Measurements from ENCODE around the gene GTPBP3. TPM values are rescaled to one million over a fixed set of nuclear protein-coding genes. Genes with fewer than 3 reads are reported as not detected.

The GTPBP3 gene
- total and polyA plus RNA-seq, 5 experiments from 2014 or later, result 6.6 to 55.6 (median 13.6) TPM

GRCh38 chr19:17302391-17303166, 34.8 kb upstream of the GTPBP3 start:
- Mint-ChIP-seq H3K4me3 (peak overlapping the region; percentile 73 to 85 (median 80)), H3K9me3 (no peaks in the 10 kb centered on the region), H3K27me3 (no peaks in the 10 kb centered on the region), H3K27ac (peak overlapping the region in 9 of 10 donors; percentile 15 to 84 (median 50)), H3K4me1 (peaks cover 15 to 50% (median 37%) of the 10 kb centered on the region in 4 donors), H3K36me3 (peaks cover 0 to 10% (median 8%) of the 10 kb centered on the region in 3 donors)
- POLR2A ChIA-PET, result interaction anchor here (0.9 to 2.2 kb wide), 9 partner anchors 9 to 557 kb away, joined by 3 to 12 read pairs (median 4); partner anchors contain the start of genes ANKLE1, ANO8 and RPL18A
- ATAC-seq (peak in 1 of 2 donors; percentile 1), DNase-seq (peak in 6 of 10 donors; percentile 31 to 73 (median 50))

- Mint-ChIP-seq H3K36me3 (peaks cover 0 to 8% (median 5%) of the 10 kb centered on the region in 3 donors), H3K27me3 (no peaks in the 10 kb centered on the region), H3K4me3 (peak within 1 kb of the TSS; percentile 73 to 86 (median 81)), H3K4me1 (peaks cover 19 to 56% (median 42%) of the 10 kb centered on the region in 4 donors), H3K9me3 (no peaks in the 10 kb centered on the region), H3K27ac (peak within 1 kb of the TSS; percentile 31 to 88 (median 71))
- POLR2A ChIA-PET, result interaction anchor here (0.5 to 2.2 kb wide), 11 partner anchors 10 to 800 kb away, joined by 3 to 12 read pairs (median 4); partner anchors contain the start of genes ANO8 and RPL18A
- peak; percentile 76 to 81 for ATAC-seq
- peak; percentile 90 to 97 (median 92) for DNase-seq
Measured at GRCh38 chr19:17303167-17303939, 34.0 kb upstream of the GTPBP3 start, which contains the start of gene ABHD8. Gene ABHD8 (minus strand): TSS chr19:17303425. CDS start chr19:17301616, 1,809 bp downstream.

DNA sequence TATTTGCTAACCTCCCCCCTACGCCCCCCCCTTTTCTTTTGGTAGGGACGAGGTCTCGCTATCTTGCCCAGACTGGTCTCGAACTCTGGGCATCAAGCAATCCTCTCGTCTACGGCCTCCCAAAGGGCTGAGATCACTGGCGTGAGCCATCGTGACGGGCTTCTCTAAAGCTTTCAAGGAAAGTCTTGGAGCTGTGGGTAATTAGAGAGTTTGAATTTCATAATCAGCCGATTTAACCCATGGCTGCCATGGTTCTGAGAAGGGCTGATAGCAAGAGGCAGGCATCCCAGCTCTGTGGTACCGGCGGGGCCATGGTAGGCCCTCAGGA, 33.4 kb upstream of the GTPBP3 start:
- Mint-ChIP-seq H3K27ac (peak overlapping the region in 6 of 10 donors; percentile 59 to 88 (median 78)), H3K4me1 (peaks cover 19 to 57% (median 43%) of the 10 kb centered on the region in 4 donors), H3K4me3 (peak overlapping the region; percentile 58 to 86 (median 80)), H3K9me3 (no peaks in the 10 kb centered on the region), H3K36me3 (peaks cover 0 to 5% (median under 1%) of the 10 kb centered on the region in 3 donors), H3K27me3 (no peaks in the 10 kb centered on the region)
- ATAC-seq, result no peak
- POLR2A ChIA-PET, result interaction anchor here (0.5 to 2.8 kb wide), 13 partner anchors 11 to 800 kb away, joined by 3 to 16 read pairs (median 4); partner anchors contain the start of genes ANO8, BABAM1 and RPL18A
- DNase-seq, result no peak

GRCh38 chr19:17304386-17305215, 32.8 kb upstream of the GTPBP3 start:
- ATAC-seq, result no peak
- Mint-ChIP-seq H3K27ac (peak overlapping the region; percentile 41 to 96 (median 89)), H3K9me3 (no peaks in the 10 kb centered on the region), H3K4me3 (peak overlapping the region; percentile 64 to 94 (median 90)), H3K4me1 (peaks cover 23 to 63% (median 49%) of the 10 kb centered on the region in 4 donors), H3K36me3 (peaks cover 0 to 4% (median 0%) of the 10 kb centered on the region in 3 donors), H3K27me3 (no peaks in the 10 kb centered on the region)
- POLR2A ChIA-PET, result interaction anchor here (0.7 to 2.8 kb wide), 20 partner anchors 10 to 793 kb away, joined by 3 to 16 read pairs (median 4); partner anchors contain the start of genes ANO8, BABAM1, MVB12A and USE1
- no peak for DNase-seq

DNA sequence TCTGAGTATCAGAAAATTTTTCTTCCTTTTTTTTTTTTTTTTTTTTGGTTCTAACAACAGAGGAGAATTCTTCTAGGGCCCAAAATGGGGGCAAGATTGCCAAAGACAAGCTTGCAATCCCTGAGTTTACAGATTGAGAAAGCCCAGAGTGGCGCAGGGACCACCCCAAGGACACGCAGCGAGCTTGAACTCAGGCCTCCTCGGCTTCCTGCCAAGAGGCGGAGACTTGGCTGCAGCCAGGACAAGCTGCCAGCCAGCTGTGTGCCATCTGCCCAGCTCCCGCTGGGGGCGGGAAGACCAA, 32.2 kb upstream of the GTPBP3 start:
- peaks cover 25 to 64% (median 53%) of the 10 kb centered on the region in 4 donors for H3K4me1 Mint-ChIP-seq
- H3K27ac Mint-ChIP-seq, result peak overlapping the region; percentile 41 to 96 (median 92)

GRCh38 chr19:17305517-17306284, 31.7 kb upstream of the GTPBP3 start, which contains the start of gene MRPL34:
Gene MRPL34 (plus strand): TSS chr19:17305872. CDS start chr19:17305893, 21 bp downstream.
- peaks cover 29 to 64% (median 59%) of the 10 kb centered on the region in 4 donors for H3K4me1 Mint-ChIP-seq
- POLR2A ChIA-PET, result interaction anchor here (0.7 to 2.8 kb wide), 20 partner anchors 10 to 792 kb away, joined by 3 to 16 read pairs (median 4); partner anchors contain the start of genes ANO8, BABAM1, MVB12A and USE1

More for the DNA sequence above, 32.2 kb upstream of the GTPBP3 start:
- H3K27me3 Mint-ChIP-seq, result no peaks in the 10 kb centered on the region
- POLR2A ChIA-PET, result interaction anchor here (0.7 to 2.8 kb wide), 16 partner anchors 10 to 792 kb away, joined by 3 to 16 read pairs (median 5); partner anchors contain the start of genes ANO8, BABAM1, MVB12A and USE1
- H3K36me3 Mint-ChIP-seq, result no peaks in the 10 kb centered on the region
- H3K9me3 Mint-ChIP-seq, result no peaks in the 10 kb centered on the region
- ATAC-seq (no peak), DNase-seq (no peak)
- peak overlapping the region; percentile 82 to 94 (median 91) for H3K4me3 Mint-ChIP-seq

DNA sequence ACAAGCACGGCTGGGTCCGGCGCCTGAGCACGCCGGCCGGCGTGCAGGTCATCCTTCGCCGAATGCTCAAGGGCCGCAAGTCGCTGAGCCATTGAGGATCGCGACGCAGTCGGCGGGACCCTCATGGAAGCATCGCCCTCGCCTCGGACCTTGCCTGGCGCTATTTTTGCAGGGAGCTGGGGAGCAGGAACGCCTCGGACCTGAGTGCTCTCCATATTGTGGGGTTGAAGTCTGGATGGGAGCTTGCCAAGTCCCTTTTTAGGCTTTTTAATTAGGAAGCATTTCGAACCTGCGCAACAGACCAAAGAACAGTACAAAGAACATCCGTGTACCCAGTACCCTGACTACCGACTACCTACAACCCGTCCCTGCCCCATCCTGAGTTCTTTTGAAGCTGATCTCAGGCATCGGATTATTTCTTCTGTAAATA, 31.1 kb upstream of the GTPBP3 start:
- Mint-ChIP-seq H3K36me3 (peaks cover 0 to 1% (median 0%) of the 10 kb centered on the region in 3 donors), H3K4me3 (peak overlapping the region; percentile 82 to 94 (median 91)), H3K9me3 (no peaks in the 10 kb centered on the region), H3K27me3 (no peaks in the 10 kb centered on the region), H3K27ac (peak overlapping the region in 9 of 10 donors; percentile 69 to 94 (median 93)), H3K4me1 (peaks cover 30 to 67% (median 63%) of the 10 kb centered on the region in 4 donors)
- DNase-seq (no peak), ATAC-seq (no peak)
- POLR2A ChIA-PET, result interaction anchor here (0.7 to 2.8 kb wide), 9 partner anchors 9 to 1857 kb away, joined by 4 to 10 read pairs (median 4); partner anchors contain the start of gene BABAM1

More at GRCh38 chr19:17305517-17306284, 31.7 kb upstream of the GTPBP3 start, which contains the start of gene MRPL34:
- Mint-ChIP-seq H3K9me3 (no peaks in the 10 kb centered on the region), H3K4me3 (peak within 1 kb of the TSS; percentile 82 to 94 (median 91)), H3K27ac (peak within 1 kb of the TSS; percentile 41 to 96 (median 93)), H3K36me3 (no peaks in the 10 kb centered on the region), H3K27me3 (no peaks in the 10 kb centered on the region)
- DNase-seq, result peak; percentile 84 to 98 (median 93)
- peak; percentile 59 to 63 for ATAC-seq

DNA sequence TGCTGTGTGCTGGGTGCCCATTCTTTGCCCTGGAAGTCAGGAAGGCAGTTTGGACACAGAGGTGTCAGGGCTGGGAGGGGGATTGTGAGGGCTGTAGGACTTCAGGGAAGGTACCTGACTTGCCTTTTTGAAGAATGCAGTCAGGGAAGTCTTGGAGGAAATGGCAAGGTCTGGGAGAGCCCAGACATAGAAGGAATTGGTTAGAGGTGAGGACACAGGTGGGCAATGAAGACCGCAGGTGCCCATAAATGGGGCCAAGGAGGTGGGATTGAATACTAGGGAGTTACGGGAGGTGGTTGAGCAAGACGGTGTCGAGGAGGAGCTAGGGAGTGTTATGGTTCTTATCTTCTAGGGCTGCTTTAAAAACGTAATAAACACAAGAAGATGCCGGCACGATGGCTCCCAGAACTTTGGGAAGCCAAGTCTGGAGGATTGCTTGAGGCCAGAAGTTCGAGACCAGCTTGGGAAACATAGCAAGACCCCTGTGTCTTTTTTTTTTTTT, 29.4 kb upstream of the GTPBP3 start:
- H3K9me3 Mint-ChIP-seq, result no peaks in the 10 kb centered on the region
- H3K27me3 Mint-ChIP-seq, result no peaks in the 10 kb centered on the region
- H3K4me1 Mint-ChIP-seq, result peaks cover 31 to 67% (median 63%) of the 10 kb centered on the region in 4 donors
- DNase-seq (no peak), ATAC-seq (no peak)
- H3K36me3 Mint-ChIP-seq, result peaks cover 0 to 7% (median 0%) of the 10 kb centered on the region in 3 donors
- H3K27ac Mint-ChIP-seq, result peak overlapping the region in 7 of 10 donors; percentile 24 to 79 (median 74)
- H3K4me3 Mint-ChIP-seq, result peak overlapping the region; percentile 27 to 94 (median 57)
- POLR2A ChIA-PET, result interaction anchor here (0.6 to 2.3 kb wide), 5 partner anchors 16 to 177 kb away, joined by 3 to 21 read pairs (median 4); partner anchors contain the start of gene MVB12A

DNA sequence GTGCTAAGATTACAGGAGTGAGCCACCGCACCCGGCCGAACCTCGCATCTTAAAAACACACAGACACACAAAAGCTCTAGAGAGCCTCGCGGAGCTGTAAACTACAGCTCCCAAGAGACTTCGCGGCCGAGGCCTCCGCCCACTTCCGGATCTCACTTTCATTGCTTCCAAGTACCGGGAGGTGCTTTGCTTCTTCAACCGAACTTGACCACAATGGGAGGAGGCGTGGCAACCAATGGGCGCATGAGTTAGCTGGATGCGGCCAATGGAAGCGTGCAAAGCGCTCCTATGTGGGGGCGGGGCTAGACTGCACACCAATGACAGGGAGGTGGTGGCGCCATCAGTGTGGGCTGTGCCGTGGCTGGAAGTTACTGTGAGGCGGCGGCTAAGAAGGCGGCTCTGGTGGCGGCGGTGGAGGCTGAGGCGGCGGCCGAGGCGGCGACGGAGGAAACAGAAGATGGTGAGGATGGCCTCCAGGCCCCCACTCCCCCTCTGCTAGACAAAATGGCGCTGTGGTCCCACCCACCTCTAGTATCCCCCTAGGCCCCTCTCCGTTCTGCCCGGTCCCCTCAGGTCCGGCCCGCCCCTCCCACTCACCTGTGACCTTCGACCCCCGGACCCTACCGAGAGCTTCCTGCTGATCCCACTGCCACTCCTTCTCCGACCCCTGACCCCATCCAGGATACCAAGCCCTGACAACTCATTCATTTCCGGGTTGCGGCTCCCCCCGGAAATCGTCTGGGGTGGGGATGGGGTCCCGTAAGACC, 28.0 kb upstream of the GTPBP3 start, which contains the start of gene DDA1:
TSS of gene DDA1 (plus strand) at position 366 of the 767 bp plus-strand sequence. CDS start at position 458, 92 bp downstream.
- peaks cover 0 to 16% (median 0%) of the 10 kb centered on the region in 3 donors for H3K36me3 Mint-ChIP-seq
- H3K27me3 Mint-ChIP-seq, result no peaks in the 10 kb centered on the region
- peak within 1 kb of the TSS; percentile 87 to 98 (median 95) for H3K27ac Mint-ChIP-seq
- POLR2A ChIA-PET, result interaction anchor here (0.5 to 2.3 kb wide), 21 partner anchors 8 to 1799 kb away, joined by 3 to 36 read pairs (median 4); partner anchors contain the start of genes ANO8, BABAM1, HAUS8 and MVB12A
- no peaks in the 10 kb centered on the region for H3K9me3 Mint-ChIP-seq
- H3K4me3 Mint-ChIP-seq, result peak within 1 kb of the TSS; percentile 93 to 100 (median 98)
- DNase-seq, result peak; percentile 92 to 100 (median 99)
- H3K4me1 Mint-ChIP-seq, result peaks cover 28 to 56% (median 54%) of the 10 kb centered on the region in 4 donors
- ATAC-seq, result peak; percentile 82 to 88

Data from naive thymus-derived CD8-positive, alpha-beta T cell (primary cell).